IPS DF 19.7 (cell line): Measurements from ENCODE around the gene FTO.

ENCODE experiments used
- DNase-seq: peaks from one replicate; pipeline ENCODE4 v3.0.0-alpha.2; 2013; ENCODE audit warnings: low read depth, low spot score

The FTO gene

GRCh38 chr16:53926209-53926608 is 222.3 kb downstream of the FTO start:
- no peak for DNase-seq

GRCh38 chr16:53932975-53933374 is 229.0 kb downstream of the FTO start:
- DNase-seq: no peak

GRCh38 chr16:53933407-53933806 is 229.5 kb downstream of the FTO start:
- DNase-seq: no peak

- no peak for DNase-seq
Measured at GRCh38 chr16:53936052-53936451, 232.1 kb downstream of the FTO start.

GRCh38 chr16:53936529-53936928 is 232.6 kb downstream of the FTO start:
- DNase-seq: no peak

GRCh38 chr16:53937161-53937880 is 233.4 kb downstream of the FTO start:
- no peak for DNase-seq

- DNase-seq: no peak
Measured at GRCh38 chr16:53944025-53944424, 240.1 kb downstream of the FTO start.

GRCh38 chr16:53945996-53946395 is 242.0 kb downstream of the FTO start:
- DNase-seq: peak; percentile 23

- no peak for DNase-seq
Measured at GRCh38 chr16:53946746-53947386, 242.9 kb downstream of the FTO start.

- DNase-seq: no peak
Measured at GRCh38 chr16:53947642-53948041, 243.7 kb downstream of the FTO start.

- no peak for DNase-seq
Measured at GRCh38 chr16:53948326-53948725, 244.4 kb downstream of the FTO start.

GRCh38 chr16:53948734-53949430 is 244.9 kb downstream of the FTO start:
- no peak for DNase-seq

GRCh38 chr16:53949715-53950410 is 245.9 kb downstream of the FTO start:
- no peak for DNase-seq

- no peak for DNase-seq
Measured at GRCh38 chr16:53950677-53951076, 246.7 kb downstream of the FTO start.

GRCh38 chr16:53952215-53953208 is 248.6 kb downstream of the FTO start:
- DNase-seq: no peak

GRCh38 chr16:53953336-53953735 is 249.4 kb downstream of the FTO start:
- no peak for DNase-seq

- no peak for DNase-seq
Measured at GRCh38 chr16:53955221-53955875, 251.4 kb downstream of the FTO start.

- no peak for DNase-seq
Measured at GRCh38 chr16:53958341-53958880, 254.5 kb downstream of the FTO start.

GRCh38 chr16:53960050-53960812 is 256.3 kb downstream of the FTO start:
- DNase-seq: no peak
